Pancreas (tissue), 10 donors: ENCODE data around the gene MAGI1. TPM values are rescaled to one million over a fixed set of nuclear protein-coding genes. Genes with fewer than 3 reads are reported as not detected.

Experiments used
- ATAC-seq, 4 donors: fragments of 200-7000 bp; cut with Tn5 transposase; one replicate each; pipeline versions ENCODE4 v1.8.0 to v1.9.1; 2020; ENCODE audit warnings: mild to moderate bottlenecking in 4 of 4, moderate library complexity in 4 of 4
- DNase-seq, 6 donors: peaks; one replicate each; pipeline ENCODE4 v3.0.0-alpha.2; 2020
- FAIRE-seq: peaks from 2 replicates; lab custom pipeline; 2012; peaks lifted over from hg19 to GRCh38; lab: Jason Lieb, UNC
- H3K27ac ChIP-seq, 4 donors: fragments of 200-600 bp; sonication (generic); 1 replicate in 3 of 4; 2 replicates in 1 of 4; pipeline versions ENCODE4 v1.5.0 to v1.8.0; 2020
- H3K27me3 ChIP-seq, 4 donors: fragments of 200-600 bp; one replicate each; pipeline ENCODE4 v1.8.0; 2021
- H3K36me3 ChIP-seq, 3 donors: fragments of 200-600 bp; sonication (generic) in 1 of 3; one replicate each; pipeline versions ENCODE4 v1.5.0 to v1.8.0; 2020 to 2021
- H3K4me1 ChIP-seq, 3 donors: fragments of 200-600 bp; one replicate each; pipeline ENCODE4 v1.8.0; 2021
- H3K4me3 ChIP-seq, 4 donors: fragments of 200-600 bp; sonication (generic) in 2 of 4; one replicate each; pipeline versions ENCODE4 v1.5.0 to v1.8.0; 2020 to 2021
- H3K9me3 ChIP-seq, 4 donors: fragments of 200-600 bp; one replicate each; pipeline ENCODE4 v1.8.0; 2021
- WGBS, 2 donors: extraction: QIAGEN DNeasy Blood & Tissue Kit; methylation state at CpG; one replicate each; pipeline ENCODE4 v1.1.7; 2013; 5-methylcytosine and 5-hydroxymethylcytosine counted together
- intact Hi-C, 3 donors: fragments of 100-400 bp; cut with DNase I; formaldehyde crosslinking; loops; one replicate each; pipeline versions ENCODE4 v1.11.1 to v1.14.2; 2022
- polyA plus RNA-seq, 2 donors: library from polyadenylated mRNA; stranded (reverse); fragments of 200-250 nt; gene quantifications; one replicate each; pipeline ENCODE4 v1.2.3, GENCODE V29; 2013
- total RNA-seq, 6 donors: library from RNA; stranded (reverse); fragmentation: NEBNext Ultra II Directional in 4 of 6; extraction: Animal tissue kit (Norgen Biotek cat#: 25700) in 4 of 6; gene quantifications; one replicate each; pipeline versions ENCODE4 v1.2.1 to v1.2.4, GENCODE V29; 2021 to 2023
- TF ChIP-seq, protein P1 (sequence below), 4 donors: fragments of 200-600 bp; sonication (generic) in 3 of 4; IDR thresholded peaks; one replicate each; pipeline versions ENCODE4 v1.5.0 to v1.8.0; 2021; ENCODE audit warnings: antibody characterized with exemption in 4 of 4
- donor health status: healthy with polysubstance abuse.
- donor health status: DM: no; HTN: no; CAD: no; lungs with moderate emphysema.
- donor health status: DM: no; HTN: no; CAD: no.
- donor health status: control.
- donor health status: control.
- donor health status: Bipolar disorder and iron deficiency.
- donor health status: DM: yes; HTN: yes; CAD: no.
- donor health status: DM: no; HTN: no; CAD: no.
- donor health status: DM: no; HTN: no; CAD: no.
- donor health status: DM: yes; HTN: yes; CAD: no.

Gene MAGI1
- total and polyA plus RNA-seq, 8 donors = 19.7 to 45.1 (median 28.0) TPM

GRCh38 chr3:65653731-65654130, 385.0 kb downstream of the MAGI1 start:
- no peak overlapping the region for H3K4me3 ChIP-seq
- TF ChIP-seq, protein P1, sequence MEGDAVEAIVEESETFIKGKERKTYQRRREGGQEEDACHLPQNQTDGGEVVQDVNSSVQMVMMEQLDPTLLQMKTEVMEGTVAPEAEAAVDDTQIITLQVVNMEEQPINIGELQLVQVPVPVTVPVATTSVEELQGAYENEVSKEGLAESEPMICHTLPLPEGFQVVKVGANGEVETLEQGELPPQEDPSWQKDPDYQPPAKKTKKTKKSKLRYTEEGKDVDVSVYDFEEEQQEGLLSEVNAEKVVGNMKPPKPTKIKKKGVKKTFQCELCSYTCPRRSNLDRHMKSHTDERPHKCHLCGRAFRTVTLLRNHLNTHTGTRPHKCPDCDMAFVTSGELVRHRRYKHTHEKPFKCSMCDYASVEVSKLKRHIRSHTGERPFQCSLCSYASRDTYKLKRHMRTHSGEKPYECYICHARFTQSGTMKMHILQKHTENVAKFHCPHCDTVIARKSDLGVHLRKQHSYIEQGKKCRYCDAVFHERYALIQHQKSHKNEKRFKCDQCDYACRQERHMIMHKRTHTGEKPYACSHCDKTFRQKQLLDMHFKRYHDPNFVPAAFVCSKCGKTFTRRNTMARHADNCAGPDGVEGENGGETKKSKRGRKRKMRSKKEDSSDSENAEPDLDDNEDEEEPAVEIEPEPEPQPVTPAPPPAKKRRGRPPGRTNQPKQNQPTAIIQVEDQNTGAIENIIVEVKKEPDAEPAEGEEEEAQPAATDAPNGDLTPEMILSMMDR (IDR thresholded peaks at IDR 0.05) = no peak
- FAIRE-seq = no peak

DNA sequence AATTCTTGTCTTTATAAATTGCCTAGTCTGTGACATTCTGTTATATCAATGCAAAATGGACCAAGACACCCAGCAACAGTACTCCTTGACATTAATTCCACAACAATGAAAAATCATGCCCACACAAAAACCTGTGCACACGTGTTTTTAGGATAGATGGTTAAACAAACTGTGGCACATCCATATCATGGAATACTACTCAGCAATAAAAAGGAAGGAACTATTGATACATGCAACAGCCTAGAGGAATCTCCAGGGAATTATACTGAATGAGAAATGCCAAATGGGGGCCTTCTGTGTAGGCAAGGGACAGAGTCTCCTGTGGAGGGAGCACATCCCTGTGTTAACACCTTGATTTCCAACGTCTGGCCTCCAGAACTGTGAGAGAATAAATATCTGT, 388.5 kb downstream of the MAGI1 start:
- ATAC-seq (no peak), DNase-seq (no peak), FAIRE-seq (no peak)
- intact Hi-C loops = no loop called here
- Histone ChIP-seq H3K4me1 (no peaks in the 10 kb centered on the region), H3K4me3 (no peak overlapping the region), H3K27me3 (no peaks in the 10 kb centered on the region), H3K9me3 (peaks cover 0 to 5% (median 0%) of the 10 kb centered on the region in 4 donors), H3K36me3 (no peaks in the 10 kb centered on the region), H3K27ac (no peak overlapping the region)
- 94 to 97% methylated on average over 2 of the region's 2 CpGs for WGBS, 2 donors
- TF ChIP-seq, protein P1 (IDR thresholded peaks at IDR 0.05) = no peak

More at GRCh38 chr3:65653731-65654130, 385.0 kb downstream of the MAGI1 start:
- Histone ChIP-seq H3K9me3 (no peaks in the 10 kb centered on the region), H3K4me1 (no peaks in the 10 kb centered on the region), H3K36me3 (no peaks in the 10 kb centered on the region), H3K27me3 (no peaks in the 10 kb centered on the region), H3K27ac (no peak overlapping the region)
- intact Hi-C loops = no loop called here
- ATAC-seq (no peak), DNase-seq (no peak)
- WGBS, 2 donors = 93 to 94% methylated on average over 1 of the region's 1 CpG

- 95 to 100% methylated on average over 1 of the region's 1 CpG for WGBS, 2 donors
- ATAC-seq (no peak), DNase-seq (no peak), FAIRE-seq (peak; percentile 9)
- Histone ChIP-seq H3K36me3 (no peaks in the 10 kb centered on the region), H3K9me3 (peaks cover 0 to 5% (median 0%) of the 10 kb centered on the region in 4 donors), H3K27ac (no peak overlapping the region), H3K4me3 (no peak overlapping the region), H3K4me1 (peaks cover 0 to 3% (median 0%) of the 10 kb centered on the region in 3 donors), H3K27me3 (no peaks in the 10 kb centered on the region)
- intact Hi-C loops = no loop called here
- TF ChIP-seq, protein P1 (IDR thresholded peaks at IDR 0.05) = no peak
Measured at GRCh38 chr3:65647369-65647768, 391.3 kb downstream of the MAGI1 start.

DNA sequence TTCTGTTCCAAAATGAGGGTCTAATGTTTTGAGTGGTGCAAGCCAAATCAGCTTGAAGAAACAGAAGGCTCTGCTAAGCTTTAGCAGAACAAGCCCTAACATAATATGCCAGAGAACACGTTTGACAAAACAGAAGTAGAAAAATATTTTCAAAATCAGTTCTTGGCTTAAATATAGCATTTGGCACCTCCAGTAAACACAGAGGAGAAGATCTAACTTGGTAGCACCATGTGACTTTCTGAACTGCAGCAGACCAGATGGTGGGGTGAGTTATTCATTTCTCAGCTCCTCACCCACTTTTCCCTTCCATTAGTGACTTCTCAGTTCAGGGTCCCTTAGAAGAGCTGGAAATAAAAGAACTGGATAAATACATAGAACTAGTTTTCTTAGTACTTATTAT, 395.8 kb downstream of the MAGI1 start:
- Histone ChIP-seq H3K27ac (no peak overlapping the region), H3K9me3 (peaks cover 0 to 5% (median 0%) of the 10 kb centered on the region in 4 donors), H3K4me1 (peaks cover 0 to 4% (median 0%) of the 10 kb centered on the region in 3 donors), H3K4me3 (no peak overlapping the region), H3K36me3 (no peaks in the 10 kb centered on the region), H3K27me3 (no peaks in the 10 kb centered on the region)
- intact Hi-C loops = no loop called here
- DNase-seq (no peak), ATAC-seq (no peak), FAIRE-seq (no peak)
- TF ChIP-seq, protein P1 (IDR thresholded peaks at IDR 0.05) = no peak
- WGBS, 2 donors = 15 to 28% methylated on average over 1 of the region's 1 CpG

DNA sequence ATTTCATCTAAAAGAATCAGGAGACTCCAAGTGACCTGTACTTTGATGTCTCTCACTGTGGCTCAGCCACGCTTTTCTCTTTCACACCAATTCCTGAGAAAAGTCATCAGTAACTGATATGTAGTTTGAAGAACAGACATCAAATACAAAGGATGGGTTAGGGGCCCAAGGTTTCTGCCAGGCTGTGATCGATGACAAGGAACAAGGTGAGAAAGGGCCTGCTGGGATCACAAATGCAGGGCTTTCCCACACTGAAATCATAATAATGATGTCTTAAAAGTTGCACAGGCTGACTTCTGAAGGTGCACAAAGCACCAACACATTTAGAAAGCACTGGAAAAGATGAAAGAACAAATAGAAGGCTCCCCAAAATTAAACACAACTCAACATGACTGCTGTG, 396.9 kb downstream of the MAGI1 start:
- Histone ChIP-seq H3K9me3 (no peaks in the 10 kb centered on the region), H3K27ac (no peak overlapping the region), H3K4me1 (peaks cover 0 to 4% (median 0%) of the 10 kb centered on the region in 3 donors), H3K4me3 (no peak overlapping the region), H3K36me3 (no peaks in the 10 kb centered on the region), H3K27me3 (no peaks in the 10 kb centered on the region)
- WGBS, 2 donors = 57 to 64% methylated on average over 2 of the region's 2 CpGs
- DNase-seq = no peak
- TF ChIP-seq, protein P1 (IDR thresholded peaks at IDR 0.05) = no peak
- intact Hi-C loops = no loop called here
- ATAC-seq = no peak
- no peak for FAIRE-seq
